HG03457 (cell line): ENCODE data around the gene TMX2.
"Not testable (repeated sequence)": the region's sequence is repeated elsewhere in the genome, so short reads cannot be mapped to it uniquely, and the experiment has no call there.

Experiments used
- ATAC-seq: cut with Tn5 transposase; IDR thresholded peaks from one replicate; pipeline ENCODE4 v1.9.1; 2021; ENCODE audit warnings: moderate number of reproducible peaks; ENCODE audit not compliant: unreplicated experiment

Gene TMX2

GRCh38 chr11:57711414-57712255, 758 bp upstream of the TMX2 start, which contains the start of gene MED19:
Gene MED19, minus strand, starts transcription at chr11:57712215. Its CDS starts 36 bp downstream, at chr11:57712179.
- ATAC-seq, result peak; percentile 38

GRCh38 chr11:57713835-57714234, 1.4 kb downstream of the TMX2 start:
- ATAC-seq, result no peak

GRCh38 chr11:57716726-57717125, 4.3 kb downstream of the TMX2 start:
- ATAC-seq, result not testable (repeated sequence)

- no peak for ATAC-seq
Measured at GRCh38 chr11:57727185-57727584, 14.8 kb downstream of the TMX2 start.

- no peak for ATAC-seq
Measured at GRCh38 chr11:57728829-57729228, 16.4 kb downstream of the TMX2 start.

GRCh38 chr11:57729479-57729878, 17.1 kb downstream of the TMX2 start:
- ATAC-seq, result no peak

GRCh38 chr11:57732661-57733060, 20.3 kb downstream of the TMX2 start:
- no peak for ATAC-seq

GRCh38 chr11:57735619-57736298, 23.4 kb downstream of the TMX2 start:
- ATAC-seq, result no peak

- peak; percentile 87 for ATAC-seq
Measured at GRCh38 chr11:57741132-57742086, 29.0 kb downstream of the TMX2 start, which contains the start of gene SELENOH. Gene SELENOH, plus strand, starts transcription at chr11:57741491. Its CDS starts 105 bp downstream, at chr11:57741596.

GRCh38 chr11:57742087-57742452, 29.7 kb downstream of the TMX2 start:
- ATAC-seq, result no peak

- no peak for ATAC-seq
Measured at GRCh38 chr11:57744357-57744756, 32.0 kb downstream of the TMX2 start.

- no peak for ATAC-seq
Measured at GRCh38 chr11:57745206-57745605, 32.8 kb downstream of the TMX2 start.

GRCh38 chr11:57746920-57747319, 34.5 kb downstream of the TMX2 start:
- no peak for ATAC-seq

GRCh38 chr11:57751176-57751575, 38.8 kb downstream of the TMX2 start:
- no peak for ATAC-seq

GRCh38 chr11:57751676-57752253, 39.4 kb downstream of the TMX2 start, which contains the start of gene BTBD18:
Gene BTBD18, minus strand, starts transcription at chr11:57751819. Its CDS starts 631 bp downstream, at chr11:57751188.
- ATAC-seq, result no peak

- ATAC-seq, result no peak
Measured at GRCh38 chr11:57752954-57753353, 40.6 kb downstream of the TMX2 start.

- no peak for ATAC-seq
Measured at GRCh38 chr11:57758174-57758573, 45.8 kb downstream of the TMX2 start.

- ATAC-seq, result peak; percentile 79
Measured at GRCh38 chr11:57761301-57762234, 49.2 kb downstream of the TMX2 start, which contains the start of gene CTNND1. Gene CTNND1, plus strand, starts transcription at chr11:57761802. Its CDS starts 29,677 bp downstream, at chr11:57791479.

- no peak for ATAC-seq
Measured at GRCh38 chr11:57762235-57762861, 50.0 kb downstream of the TMX2 start.
